ENCODE results near the gene ATF6. TPM values are rescaled to one million over a fixed set of nuclear protein-coding genes. Genes with fewer than 3 reads are reported as not detected.
A peak's percentile ranks its signal among the peaks of the same experiment; 100 is the strongest.

The ATF6 gene
- total RNA-seq, 3 donors from 2014 or later: 21.7 to 24.9 (median 24.5) TPM

DNA sequence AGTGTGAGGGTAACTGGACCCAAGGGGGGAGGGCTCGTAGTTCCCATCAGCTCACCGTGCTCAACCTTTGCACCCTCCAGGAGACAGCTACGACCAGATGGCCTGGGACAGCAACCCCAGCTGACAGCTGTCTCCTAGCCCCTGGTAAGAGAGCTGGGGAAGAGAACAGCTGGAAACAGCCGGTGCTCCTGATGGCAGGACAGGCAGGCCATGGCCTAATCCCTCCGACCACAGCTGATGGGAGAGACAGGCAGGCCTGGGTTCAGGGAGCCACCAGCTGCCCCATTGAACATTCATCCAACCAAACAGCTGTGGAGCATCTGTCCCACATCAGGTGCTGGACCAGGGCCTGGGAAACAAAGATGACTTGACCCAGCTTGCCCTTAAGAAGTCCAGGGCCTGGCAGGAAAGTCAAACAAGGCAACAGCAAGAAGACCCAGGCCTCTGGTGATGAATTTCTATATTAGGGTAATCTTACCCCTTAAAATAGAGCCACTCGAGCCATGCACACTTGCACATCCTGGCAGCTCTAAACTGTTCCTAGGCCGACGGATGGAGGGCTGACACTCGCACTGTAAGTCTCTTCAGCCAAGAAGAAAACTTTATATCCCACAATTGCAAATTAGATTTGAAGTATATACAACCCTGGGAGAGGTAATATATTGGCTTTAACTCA lies 245.4 kb downstream of the ATF6 start:
- TF ChIP-seq, protein P1, sequence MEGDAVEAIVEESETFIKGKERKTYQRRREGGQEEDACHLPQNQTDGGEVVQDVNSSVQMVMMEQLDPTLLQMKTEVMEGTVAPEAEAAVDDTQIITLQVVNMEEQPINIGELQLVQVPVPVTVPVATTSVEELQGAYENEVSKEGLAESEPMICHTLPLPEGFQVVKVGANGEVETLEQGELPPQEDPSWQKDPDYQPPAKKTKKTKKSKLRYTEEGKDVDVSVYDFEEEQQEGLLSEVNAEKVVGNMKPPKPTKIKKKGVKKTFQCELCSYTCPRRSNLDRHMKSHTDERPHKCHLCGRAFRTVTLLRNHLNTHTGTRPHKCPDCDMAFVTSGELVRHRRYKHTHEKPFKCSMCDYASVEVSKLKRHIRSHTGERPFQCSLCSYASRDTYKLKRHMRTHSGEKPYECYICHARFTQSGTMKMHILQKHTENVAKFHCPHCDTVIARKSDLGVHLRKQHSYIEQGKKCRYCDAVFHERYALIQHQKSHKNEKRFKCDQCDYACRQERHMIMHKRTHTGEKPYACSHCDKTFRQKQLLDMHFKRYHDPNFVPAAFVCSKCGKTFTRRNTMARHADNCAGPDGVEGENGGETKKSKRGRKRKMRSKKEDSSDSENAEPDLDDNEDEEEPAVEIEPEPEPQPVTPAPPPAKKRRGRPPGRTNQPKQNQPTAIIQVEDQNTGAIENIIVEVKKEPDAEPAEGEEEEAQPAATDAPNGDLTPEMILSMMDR (IDR thresholded peaks at IDR 0.05): no peak
- Histone ChIP-seq H3K9me3 (no peaks in the 10 kb centered on the region), H3K36me3 (ENCODE audit: low read depth) (no peaks in the 10 kb centered on the region), H3K4me3 (no peak overlapping the region), H3K4me1 (ENCODE audit: low read depth) (no peaks in the 10 kb centered on the region)
- ATAC-seq (peak; percentile 44), DNase-seq (peak in 1 of 3 donors; percentile 43)
- intact Hi-C loops (cut with DNase I, micrococcal nuclease): no loop called here

DNA sequence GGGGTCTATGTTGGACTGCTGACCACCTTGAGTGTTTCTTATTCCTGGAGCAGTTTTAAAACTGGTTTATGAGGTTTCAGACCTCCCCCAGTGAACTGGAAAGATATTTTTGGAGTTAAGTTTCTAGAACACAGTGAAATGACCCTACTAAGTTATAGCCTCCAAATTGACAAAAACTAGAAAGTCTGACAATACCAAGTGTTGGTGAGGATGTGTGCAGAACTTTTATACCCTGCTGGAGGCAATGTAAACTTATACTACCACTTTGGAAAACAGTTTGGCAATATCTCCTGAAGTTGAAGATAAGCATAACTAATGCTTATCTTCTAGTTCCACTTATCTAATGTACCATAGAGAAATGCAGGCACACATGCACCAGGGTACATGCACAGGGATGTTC lies 247.2 kb downstream of the ATF6 start:
- TF ChIP-seq, protein P1 (IDR thresholded peaks at IDR 0.05): no peak
- no peaks in the 10 kb centered on the region for H3K36me3 ChIP-seq (ENCODE audit: low read depth)
- no peak overlapping the region for H3K4me3 ChIP-seq
- no peaks in the 10 kb centered on the region for H3K4me1 ChIP-seq (ENCODE audit: low read depth)
- H3K9me3 ChIP-seq: no peaks in the 10 kb centered on the region
- no peak for ATAC-seq
- no peak for DNase-seq
- intact Hi-C loops (cut with DNase I, micrococcal nuclease): no loop called here

Other genes with a start within 250 kb of the ATF6 start
- 1 to 10 TPM in 2 of 3 donors, under 1 TPM in 1; 0.61 to 2.0 (median 1.8) TPM for gene HSPA6, start 241.8 kb upstream of the ATF6 start, total RNA-seq
- gene FCGR3A, start 216.5 kb upstream of the ATF6 start, total RNA-seq: 10 to 100 TPM in 2 of 3 donors, 1 to 10 TPM in 1; 1.1 to 23.1 (median 19.8) TPM
- gene FCGR3B, start 135.1 kb upstream of the ATF6 start, total RNA-seq: 1 to 10 TPM in 2 of 3 donors, not detected in 1; 1.5 to 1.7 TPM
- 10 to 100 TPM in 2 of 3 donors, 1 to 10 TPM in 1; 5.1 to 18.7 (median 14.8) TPM for gene FCGR2B, start 103.2 kb upstream of the ATF6 start, total RNA-seq
- gene FCRLA, start 59.1 kb upstream of the ATF6 start, total RNA-seq: under 1 TPM in 2 of 3 donors, not detected in 1; 0.41 to 0.49 TPM
- under 1 TPM in 1 of 3 donors, not detected in 2; 0.28 TPM for gene FCRLB, start 44.8 kb upstream of the ATF6 start, total RNA-seq
- gene DUSP12, start 16.5 kb upstream of the ATF6 start, total RNA-seq: 10 to 100 TPM; 14.3 to 19.5 (median 15.1) TPM

All from mucosa of descending colon (tissue), 3 donors.